Germinal center (tissue), 1 donor: ENCODE measurements around the gene MIF.
A peak's percentile ranks its signal among the peaks of the same experiment; 100 is the strongest.
"Not testable (repeated sequence)": the region's sequence is repeated elsewhere in the genome, so short reads cannot be mapped to it uniquely, and the experiment has no call there.

ENCODE experiments used
- DNase-seq: peaks from one replicate; pipeline ENCODE4 v3.0.0; 2012; ENCODE audit warnings: mixed read lengths, low spot score

The MIF gene

DNA sequence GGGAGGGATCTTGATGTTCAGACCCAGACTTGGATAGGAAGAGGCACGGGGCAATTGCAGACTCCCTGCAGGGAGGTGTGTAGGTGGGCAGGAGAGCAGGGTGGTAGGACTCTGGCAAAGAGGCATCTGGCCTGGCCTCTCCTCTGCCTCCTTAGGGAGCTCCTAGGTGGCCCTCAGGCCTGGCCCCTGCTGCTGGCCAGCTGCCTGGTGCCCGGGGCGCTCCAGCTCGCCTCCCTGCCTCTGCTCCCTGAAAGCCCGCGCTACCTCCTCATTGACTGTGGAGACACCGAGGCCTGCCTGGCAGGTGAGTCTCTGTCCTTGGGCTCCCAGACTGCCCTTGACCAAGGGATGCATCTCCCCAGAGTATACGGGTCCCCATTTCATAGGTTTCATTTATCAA lies 16.6 kb upstream of the MIF start:
- no peak for DNase-seq

DNA sequence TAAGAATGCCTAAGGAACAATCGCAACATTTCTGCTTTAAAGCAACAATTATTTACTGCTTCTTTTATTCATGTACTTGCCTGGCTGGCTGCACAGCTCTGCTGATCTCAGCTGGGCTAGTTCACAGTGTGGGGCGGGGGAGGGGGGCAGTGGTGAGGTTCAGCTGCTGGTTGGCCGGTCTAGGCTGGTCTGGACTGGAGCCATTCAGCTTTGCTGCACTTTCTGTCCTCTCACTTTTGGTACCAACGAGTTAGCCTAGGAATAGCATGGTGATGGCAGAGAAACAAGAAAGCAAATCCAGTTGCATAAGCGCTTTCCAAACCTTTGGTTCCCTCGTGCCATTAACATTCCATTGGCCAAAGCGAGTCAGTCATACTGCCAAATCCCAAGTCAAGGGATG lies 16.0 kb upstream of the MIF start:
- no peak for DNase-seq

DNA sequence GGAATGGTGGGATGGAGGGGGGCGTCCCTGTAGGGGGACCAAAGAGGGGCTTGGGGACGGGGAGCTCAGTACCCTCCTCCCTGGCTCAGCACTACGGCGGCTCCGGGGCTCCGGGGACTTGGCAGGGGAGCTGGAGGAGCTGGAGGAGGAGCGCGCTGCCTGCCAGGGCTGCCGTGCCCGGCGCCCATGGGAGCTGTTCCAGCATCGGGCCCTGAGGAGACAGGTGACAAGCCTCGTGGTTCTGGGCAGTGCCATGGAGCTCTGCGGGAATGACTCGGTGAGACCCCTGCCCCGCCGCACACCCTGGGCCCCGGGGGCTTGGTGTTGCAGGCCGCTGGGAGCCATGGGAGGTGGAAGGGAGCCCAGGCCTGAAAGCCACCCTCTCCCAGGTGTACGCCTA lies 11.8 kb upstream of the MIF start:
- no peak for DNase-seq

DNA sequence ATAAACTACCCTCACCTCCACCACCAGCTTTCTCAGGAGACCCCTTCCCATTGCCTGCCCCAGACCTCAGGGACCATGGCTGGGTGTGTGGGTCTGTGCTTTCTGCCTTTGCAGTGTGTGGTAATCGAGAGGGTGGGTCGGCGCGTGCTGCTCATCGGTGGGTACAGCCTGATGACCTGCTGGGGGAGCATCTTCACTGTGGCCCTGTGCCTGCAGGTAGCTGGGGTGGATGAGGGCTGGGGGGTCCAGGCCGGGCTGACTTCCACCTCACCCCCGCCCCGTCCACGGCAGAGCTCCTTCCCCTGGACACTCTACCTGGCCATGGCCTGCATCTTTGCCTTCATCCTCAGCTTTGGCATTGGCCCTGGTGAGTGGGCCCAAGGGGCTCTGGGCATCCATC lies 10.5 kb upstream of the MIF start:
- DNase-seq = no peak

DNA sequence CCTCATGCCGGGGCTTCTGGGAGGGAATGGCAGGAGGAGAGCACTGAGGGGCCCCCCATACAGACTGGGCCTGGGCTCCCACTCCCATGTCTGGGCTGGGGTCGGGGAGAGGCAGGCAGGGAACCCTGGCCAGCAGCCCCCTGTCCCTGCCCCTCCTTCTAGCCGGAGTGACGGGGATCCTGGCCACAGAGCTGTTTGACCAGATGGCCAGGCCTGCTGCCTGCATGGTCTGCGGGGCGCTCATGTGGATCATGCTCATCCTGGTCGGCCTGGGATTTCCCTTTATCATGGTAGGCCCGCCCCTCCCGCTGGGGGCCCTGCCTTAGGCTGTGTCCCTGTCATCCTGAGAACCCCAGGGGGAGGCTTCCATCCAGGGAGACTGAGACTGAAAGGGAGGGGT lies 10.0 kb upstream of the MIF start:
- DNase-seq = no peak

DNA sequence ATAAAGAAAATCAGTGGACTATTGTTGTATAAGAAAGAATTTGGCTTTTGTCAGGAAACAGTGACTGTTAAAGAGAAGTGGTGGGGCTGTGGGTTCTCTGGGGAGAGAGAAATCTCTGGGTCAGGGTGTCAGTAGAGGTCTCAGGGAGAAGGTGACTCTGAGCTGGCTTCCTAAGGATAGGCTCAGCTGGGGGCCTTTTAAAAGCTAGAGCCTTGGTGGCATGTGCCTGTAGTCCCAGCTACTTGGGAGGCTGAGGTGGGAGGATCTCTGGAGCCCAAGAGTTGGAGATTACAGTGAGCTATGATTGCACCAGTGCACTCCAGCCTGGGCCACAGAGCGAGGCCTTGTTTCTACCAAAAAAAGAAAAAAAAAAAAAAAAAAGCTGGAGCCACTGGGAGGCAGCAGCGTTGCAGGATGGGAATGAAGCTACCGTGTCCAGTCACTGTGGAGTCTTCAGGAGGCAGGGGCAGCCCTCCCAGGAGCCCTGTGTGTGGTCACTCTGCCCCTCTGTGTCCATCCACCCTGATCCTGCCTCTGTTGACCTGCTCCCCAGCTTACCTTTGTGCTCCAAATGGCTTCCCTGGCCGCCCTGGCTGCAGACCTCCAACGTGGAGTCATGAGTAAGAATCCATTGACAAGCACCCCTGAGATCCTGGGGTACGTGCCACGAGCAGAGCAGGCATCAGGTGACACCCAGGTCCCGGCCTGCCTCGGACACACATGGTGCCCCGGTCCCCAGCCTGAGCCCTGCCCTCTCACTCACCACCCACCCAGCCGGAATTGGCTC lies 5.4 kb upstream of the MIF start:
- no peak for DNase-seq

DNA sequence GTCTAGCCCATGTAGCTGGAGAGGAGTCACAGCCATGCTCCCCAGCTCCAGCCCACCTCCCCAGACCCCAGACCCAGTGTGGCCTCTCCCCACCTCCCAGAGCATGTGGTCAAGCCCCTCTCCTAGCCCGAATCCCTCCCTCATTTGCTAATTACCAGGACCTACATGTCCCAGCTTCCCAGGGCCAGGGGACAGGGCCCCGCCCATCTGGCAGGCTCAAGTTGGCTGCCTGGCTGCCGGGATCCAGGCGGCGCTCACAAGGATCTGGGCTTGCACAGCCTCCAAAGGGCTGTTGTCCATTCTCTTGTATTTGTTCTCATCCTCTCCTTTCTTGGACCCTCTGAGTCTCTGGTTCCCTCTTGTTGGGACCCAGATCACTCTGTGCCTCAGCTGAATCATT lies 4.6 kb upstream of the MIF start:
- DNase-seq = no peak

DNA sequence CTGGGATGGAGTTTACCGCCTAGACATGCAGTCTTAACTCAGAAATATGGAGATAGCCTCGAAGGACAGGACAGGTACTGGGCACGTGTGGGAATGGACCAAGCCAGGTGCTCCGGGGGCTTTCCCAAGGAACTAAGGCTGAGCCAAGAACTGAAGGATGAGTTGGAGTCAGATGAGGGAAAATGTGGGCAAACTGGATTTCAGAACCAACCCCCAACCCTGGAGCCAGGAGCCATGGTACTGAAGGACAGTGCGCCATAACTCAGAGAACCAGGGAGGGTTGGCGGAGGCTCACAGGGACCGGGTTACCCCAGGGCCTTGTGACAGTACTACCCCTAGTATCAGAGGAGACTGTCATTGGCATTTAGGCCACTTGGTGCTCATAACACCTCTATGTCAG lies 2.5 kb upstream of the MIF start:
- no peak for DNase-seq

DNA sequence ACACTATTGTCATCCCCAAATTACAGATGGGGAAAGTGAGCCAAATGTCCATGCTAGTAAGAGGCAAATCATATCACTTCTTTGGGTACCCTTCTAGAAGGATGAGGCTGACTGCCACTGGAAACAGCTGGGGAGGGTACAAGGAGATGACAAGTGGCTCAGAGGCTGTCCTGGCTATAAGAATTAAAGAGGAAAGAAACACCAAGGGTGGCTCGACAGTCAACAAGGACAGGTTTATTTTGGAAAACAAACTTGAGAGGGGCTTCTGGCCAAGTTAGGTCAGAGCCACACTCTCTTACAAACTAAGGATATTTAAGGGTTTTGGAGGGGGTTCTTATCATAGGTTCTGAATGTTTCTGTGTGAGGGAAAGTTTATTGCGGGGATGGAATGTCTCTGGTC lies 2.1 kb upstream of the MIF start:
- no peak for DNase-seq

DNA sequence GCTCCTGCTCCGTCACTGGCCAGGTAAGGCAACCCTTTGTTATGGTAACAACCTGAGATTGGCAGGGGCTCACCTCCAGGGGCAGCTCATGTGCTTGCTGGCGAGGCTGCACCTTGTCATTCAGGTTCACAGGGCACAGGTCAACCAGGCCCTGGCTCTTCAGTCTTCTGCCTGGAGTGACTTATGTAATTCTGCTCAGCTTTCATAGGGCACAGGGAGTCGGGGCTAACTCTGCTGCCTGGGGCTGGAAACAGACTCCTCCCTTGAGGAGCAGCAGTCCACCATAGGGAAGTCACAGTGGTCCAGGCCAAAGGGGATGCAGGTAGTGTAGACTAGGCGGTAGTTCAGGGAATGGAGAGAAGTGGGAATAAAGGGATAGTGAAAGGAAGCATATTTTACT lies 1.5 kb upstream of the MIF start:
- no peak for DNase-seq

DNA sequence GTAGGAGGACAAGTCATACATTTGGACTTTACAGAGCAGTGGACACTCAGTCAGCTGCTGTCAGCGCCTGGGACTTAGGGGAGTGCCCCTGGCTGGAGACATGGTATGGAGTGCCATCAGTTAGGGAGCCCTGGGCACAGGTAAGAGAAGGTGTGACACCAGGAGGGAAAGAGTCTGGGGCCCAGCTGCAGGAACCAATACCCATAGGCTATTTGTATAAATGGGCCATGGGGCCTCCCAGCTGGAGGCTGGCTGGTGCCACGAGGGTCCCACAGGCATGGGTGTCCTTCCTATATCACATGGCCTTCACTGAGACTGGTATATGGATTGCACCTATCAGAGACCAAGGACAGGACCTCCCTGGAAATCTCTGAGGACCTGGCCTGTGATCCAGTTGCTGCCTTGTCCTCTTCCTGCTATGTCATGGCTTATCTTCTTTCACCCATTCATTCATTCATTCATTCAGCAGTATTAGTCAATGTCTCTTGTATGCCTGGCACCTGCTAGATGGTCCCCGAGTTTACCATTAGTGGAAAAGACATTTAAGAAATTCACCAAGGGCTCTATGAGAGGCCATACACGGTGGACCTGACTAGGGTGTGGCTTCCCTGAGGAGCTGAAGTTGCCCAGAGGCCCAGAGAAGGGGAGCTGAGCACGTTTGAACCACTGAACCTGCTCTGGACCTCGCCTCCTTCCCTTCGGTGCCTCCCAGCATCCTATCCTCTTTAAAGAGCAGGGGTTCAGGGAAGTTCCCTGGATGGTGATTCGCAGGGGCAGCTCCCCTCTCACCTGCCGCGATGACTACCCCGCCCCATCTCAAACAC lies 850 bp upstream of the MIF start:
- DNase-seq = no peak

DNA sequence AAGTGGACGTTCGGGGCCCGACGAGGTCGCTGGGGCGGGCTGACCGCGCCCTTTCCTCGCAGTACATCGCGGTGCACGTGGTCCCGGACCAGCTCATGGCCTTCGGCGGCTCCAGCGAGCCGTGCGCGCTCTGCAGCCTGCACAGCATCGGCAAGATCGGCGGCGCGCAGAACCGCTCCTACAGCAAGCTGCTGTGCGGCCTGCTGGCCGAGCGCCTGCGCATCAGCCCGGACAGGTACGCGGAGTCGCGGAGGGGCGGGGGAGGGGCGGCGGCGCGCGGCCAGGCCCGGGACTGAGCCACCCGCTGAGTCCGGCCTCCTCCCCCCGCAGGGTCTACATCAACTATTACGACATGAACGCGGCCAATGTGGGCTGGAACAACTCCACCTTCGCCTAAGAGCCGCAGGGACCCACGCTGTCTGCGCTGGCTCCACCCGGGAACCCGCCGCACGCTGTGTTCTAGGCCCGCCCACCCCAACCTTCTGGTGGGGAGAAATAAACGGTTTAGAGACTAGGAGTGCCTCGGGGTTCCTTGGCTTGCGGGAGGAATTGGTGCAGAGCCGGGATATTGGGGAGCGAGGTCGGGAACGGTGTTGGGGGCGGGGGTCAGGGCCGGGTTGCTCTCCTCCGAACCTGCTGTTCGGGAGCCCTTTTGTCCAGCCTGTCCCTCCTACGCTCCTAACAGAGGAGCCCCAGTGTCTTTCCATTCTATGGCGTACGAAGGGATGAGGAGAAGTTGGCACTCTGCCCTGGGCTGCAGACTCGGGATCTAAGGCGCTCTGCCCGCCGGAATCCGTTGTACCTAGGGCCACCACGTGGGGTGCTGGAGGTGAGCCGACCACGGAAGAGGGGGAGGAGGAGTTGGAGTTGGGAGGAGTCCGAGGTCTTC lies 771 bp downstream of the MIF start:
- DNase-seq = peak; percentile 85

DNA sequence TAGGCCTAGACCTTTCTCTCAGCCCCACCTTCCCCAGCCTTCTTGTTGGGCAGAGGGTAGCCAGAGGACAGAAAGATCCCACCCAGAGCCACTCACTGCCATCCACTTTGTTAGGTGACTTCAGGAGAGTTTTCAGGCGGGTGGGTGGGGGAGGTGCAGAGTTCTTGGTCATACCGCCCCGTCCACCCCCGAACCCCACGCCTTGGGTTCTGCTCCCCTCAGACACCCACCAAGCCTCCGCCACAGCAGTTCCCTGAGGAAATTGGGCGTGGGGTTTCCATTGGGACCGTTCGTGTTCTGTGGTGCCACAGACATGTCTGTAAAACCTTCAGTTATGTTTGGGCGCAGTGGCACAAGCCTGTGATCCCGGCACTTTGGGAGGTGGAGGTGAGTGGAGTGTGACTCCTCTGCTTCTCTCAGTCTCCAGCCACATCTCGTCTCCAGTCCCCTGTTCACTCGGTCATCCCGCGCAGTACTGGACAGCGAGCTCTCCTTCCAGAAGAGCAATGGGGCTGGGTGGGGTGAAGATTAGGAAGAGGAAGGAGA lies 1.5 kb downstream of the MIF start:
- DNase-seq = no peak

DNA sequence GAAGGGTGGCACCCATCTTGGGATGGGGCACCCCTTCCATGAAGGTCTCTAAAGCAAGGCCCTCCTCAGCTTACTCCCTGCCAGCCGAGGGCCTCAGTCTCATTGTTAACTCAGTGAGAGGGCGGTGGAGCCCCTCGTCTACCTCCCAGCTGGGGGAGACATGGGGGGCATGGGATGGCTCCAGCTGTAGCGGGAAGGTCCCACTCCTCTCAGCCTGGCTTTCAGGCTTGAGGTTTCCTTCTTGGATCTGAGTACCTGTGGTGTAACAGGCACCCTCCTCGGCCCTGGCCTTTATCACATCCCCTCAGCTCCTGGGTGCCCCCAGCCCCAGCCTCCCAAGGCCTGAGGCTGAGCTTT lies 2.0 kb downstream of the MIF start:
- no peak for DNase-seq

DNA sequence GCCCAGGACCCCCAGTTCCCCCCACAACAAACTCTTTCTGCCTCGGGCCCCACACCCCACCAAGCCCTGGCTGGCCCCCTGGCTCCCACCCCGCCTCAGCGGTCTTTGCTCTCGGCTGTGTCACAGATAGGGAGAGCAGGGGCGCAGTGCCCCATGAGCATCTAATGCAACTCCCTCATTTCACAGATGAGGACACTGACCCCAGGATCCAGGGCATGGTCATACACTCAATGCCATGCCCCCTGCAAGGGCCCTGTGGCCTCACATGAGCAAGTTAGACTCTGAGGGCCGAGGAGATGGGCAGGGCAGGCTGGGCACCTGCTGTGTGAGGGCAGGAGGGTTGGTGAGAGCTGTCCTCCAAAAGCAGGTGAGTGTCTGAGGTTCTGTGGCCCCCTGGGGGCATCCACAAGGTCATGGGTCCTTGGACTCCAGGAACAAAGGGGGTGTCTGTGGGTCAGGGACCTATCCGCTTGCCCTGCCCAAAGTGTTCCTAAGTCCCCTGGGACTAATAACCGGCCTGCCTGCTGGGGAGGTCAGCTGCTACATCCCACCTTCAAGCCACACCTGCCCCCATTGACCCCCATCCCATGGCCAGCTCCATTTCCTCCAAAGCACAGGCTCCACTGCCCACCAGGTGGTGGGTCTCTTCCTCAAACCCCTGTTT lies 2.5 kb downstream of the MIF start:
- no peak for DNase-seq

DNA sequence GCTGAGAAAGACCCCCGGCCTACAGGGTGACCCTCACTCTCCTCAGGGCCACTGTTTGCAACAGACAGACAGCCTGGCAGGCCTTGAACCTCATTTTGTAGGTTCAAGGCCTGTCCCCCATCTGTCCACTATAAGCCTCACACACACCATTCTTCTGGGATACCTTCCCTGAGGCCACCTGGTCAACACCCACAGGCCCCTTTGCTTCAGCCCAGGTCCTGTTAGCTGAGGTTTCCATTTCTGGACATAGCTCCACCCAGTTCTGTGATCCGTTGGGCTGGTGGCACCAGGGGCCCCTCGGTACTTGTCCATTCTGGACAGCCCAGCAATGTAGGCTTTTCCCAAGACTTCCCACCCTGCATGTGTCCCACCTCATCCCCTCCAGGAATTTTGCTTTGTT lies 3.1 kb downstream of the MIF start:
- DNase-seq = no peak

DNA sequence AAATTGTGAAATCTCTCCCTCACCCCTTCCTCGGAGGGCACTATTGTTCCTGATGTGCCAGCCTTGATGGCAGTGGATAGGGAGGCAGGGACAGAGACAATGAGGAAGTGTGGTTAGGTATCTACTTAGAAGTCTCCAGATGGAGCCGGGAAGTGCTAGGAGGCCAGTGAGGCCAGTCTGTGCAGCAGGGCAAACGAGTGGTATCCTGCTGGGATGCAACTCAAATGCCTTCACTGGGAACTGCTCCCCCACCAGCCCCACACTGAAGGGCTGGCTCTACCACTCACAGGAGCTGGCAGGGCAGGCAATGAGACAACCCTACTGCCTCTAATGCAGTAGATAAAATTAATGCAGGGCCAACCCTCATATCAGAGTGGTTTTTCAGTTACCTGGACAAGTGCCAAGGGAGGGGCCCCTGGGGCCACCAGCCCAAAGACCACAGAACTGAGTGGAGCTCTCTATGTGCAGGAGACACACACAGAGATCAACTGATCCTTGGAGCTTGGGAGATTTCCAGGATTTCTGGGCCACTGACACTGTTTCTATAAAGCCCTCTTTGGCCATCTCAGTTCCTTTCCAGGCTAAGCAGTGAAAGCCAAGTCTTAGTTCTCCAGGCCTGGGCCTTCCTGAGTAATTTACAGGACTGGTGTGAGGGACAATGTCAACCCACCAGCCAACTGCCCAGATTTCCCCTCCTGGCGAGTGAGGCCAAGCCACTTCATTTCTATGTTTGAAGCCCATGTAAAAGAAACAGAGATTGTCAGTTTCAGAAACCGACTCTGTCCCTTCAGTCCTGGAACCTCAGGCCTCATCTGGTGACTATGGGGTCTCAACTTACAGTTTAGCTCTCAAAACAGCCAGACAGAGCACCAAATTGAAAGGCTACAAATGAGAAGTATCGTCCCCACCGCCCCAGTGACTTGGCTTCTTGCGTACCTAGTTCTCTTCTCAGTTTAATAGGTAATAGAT lies 4.1 kb downstream of the MIF start:
- DNase-seq = no peak

DNA sequence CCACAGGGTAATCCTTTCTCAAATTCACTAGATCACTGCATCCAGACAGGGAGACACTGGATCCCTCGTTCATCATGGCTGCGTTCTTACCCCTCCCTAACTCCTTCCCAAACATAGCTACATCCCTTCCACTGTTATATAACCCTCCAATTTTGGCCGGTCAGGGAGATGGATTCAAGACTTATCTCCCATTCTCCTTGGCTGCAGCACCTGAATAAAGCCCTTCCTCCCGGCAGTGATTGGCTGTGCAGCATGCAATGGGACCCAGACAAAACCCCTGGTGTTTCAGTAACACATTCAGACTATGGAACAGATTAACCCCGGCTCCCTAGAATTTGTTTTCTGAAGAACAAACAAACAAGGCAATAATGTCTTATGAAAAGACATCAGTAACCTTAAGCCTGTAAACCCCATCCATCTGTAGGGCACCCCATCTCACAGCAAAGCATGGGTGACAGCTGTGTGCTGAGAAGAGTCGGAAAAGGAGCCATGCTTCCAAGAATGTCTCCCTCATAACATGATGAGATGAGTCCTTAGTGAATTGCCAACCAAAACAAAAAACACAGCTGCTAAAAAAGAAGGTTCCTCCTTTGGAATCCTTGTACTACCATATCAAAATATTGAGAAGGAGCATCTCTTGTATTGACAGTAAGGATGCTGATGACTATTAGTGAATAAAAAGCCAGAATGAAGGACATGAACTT lies 5.0 kb downstream of the MIF start:
- no peak for DNase-seq

DNA sequence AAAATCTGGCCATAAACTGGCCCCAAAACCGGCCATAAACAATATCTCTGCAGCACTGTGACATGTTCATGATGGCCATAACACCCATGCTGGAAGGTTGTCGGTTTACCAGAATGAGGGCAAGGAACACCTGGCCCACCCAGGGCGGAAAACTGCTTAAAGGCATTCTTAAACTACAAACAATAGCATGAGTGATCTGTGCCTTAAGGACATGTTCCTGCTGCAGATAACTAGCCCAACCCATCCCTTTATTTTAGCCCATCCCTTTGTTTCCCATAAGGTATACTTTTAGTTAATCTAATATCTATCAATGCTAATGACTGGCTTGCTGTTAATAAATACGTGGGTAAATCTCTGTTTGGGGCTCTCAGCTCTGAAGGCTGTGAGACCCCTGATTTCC lies 6.0 kb downstream of the MIF start:
- not testable (repeated sequence) for DNase-seq

DNA sequence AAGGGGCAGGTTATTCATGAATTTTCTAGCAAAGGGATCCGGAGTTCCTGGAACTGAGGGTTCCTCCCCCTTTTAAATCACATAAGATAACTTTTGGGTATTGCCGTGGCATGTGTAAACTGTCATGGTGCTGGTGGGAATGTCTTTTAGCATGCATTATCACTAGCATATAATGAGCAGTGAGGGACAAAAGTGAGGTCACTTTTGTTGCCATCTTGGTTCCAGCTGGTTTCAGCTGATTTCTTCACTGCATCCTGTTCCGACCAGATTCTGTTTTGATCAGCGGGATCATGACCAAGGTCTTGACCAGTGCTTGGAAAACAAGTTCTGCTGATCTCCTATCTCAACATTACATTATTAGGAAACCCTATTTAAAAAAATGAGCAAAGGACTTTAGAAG lies 7.4 kb downstream of the MIF start:
- DNase-seq = no peak
